ENCODE data around the gene RNU11. TPM values are rescaled to one million over a fixed set of nuclear protein-coding genes. Genes with fewer than 3 reads are reported as not detected.
"Not testable (repeated sequence)": the region's sequence is repeated elsewhere in the genome, so short reads cannot be mapped to it uniquely, and the experiment has no call there.

The RNU11 gene
- total RNA-seq, 1 donor from 2014 or later: not detected

DNA sequence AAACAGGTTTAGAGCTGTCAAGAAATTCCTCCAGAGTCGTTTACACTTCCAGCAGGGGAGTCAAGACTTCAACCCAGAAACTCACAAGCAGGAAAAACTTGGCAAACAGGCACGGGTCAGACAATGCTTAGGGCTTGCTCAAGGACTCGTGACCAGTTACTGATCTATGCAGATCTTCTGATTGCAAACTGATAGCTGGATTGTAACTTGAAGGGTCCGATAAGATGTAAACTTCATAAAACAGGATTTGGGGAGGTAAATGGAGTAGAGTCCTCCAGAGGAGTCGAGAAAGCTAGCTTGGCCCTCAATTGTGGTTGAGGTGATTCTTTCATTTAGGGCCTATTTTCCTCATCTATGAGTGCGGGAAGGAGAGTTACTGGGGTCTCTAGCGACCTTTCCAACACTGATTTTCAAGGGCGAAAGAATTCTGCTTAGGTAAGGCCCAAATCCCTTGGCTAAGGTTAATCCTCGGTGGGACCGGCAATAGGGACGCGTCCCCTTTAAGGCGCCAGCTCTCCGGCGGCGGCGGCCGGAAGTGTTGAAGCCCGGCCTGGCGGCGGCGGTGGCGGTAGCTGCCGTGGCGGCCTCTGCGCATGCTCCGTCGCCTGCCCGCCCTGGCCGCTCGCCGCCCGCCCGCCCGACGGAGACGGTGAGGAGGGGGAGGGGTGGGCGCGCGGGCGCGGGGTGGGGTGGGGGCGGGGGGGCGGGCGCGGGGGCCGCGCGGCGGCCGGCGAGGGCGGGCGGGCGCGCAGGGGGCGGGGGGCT lies 20.0 kb downstream of the RNU11 start, which contains the start of gene GMEB1:
Gene GMEB1 (plus strand): TSS at position 594 of the 765 bp plus-strand sequence. CDS start 14,829 bp downstream, outside the sequence.
- Mint-ChIP-seq H3K4me1 (ENCODE audit: low read depth) (peaks cover 11% of the 10 kb centered on the region), H3K36me3 (ENCODE audit: low read depth) (peaks cover 3% of the 10 kb centered on the region), H3K9me3 (no peaks in the 10 kb centered on the region), H3K27me3 (ENCODE audit: insufficient read depth) (no peaks in the 10 kb centered on the region), H3K4me3 (peak within 1 kb of the TSS; percentile 90), H3K27ac (peak within 1 kb of the TSS; percentile 98)
- peak; percentile 87 for DNase-seq (ENCODE audit: low spot score)
- intact Hi-C loops (cut with micrococcal nuclease): loop anchor here (1.0 to 5.0 kb wide), 6 partner anchors 20 to 512 kb away; partner anchors contain the start of genes RNU11, SRSF4, TAF12 and YTHDF2

- H3K27me3 Mint-ChIP-seq (ENCODE audit: insufficient read depth): no peaks in the 10 kb centered on the region
- intact Hi-C loops (cut with micrococcal nuclease): loop anchor here (1.0 to 5.0 kb wide), 6 partner anchors 21 to 512 kb away; partner anchors contain the start of genes RNU11, SRSF4, TAF12 and YTHDF2
Observed at GRCh38 chr1:28668956-28669723, 20.7 kb downstream of the RNU11 start.

GRCh38 chr1:28671254-28671780 lies 22.9 kb downstream of the RNU11 start:
- Mint-ChIP-seq H3K9me3 (no peaks in the 10 kb centered on the region), H3K36me3 (ENCODE audit: low read depth) (peaks cover 7% of the 10 kb centered on the region), H3K4me3 (no peak overlapping the region), H3K4me1 (ENCODE audit: low read depth) (peaks cover 6% of the 10 kb centered on the region), H3K27ac (no peak overlapping the region), H3K27me3 (ENCODE audit: insufficient read depth) (no peaks in the 10 kb centered on the region)
- intact Hi-C loops (cut with micrococcal nuclease): no loop called here
- DNase-seq (ENCODE audit: low spot score): no peak

More at GRCh38 chr1:28668956-28669723, 20.7 kb downstream of the RNU11 start:
- Mint-ChIP-seq H3K36me3 (ENCODE audit: low read depth) (peaks cover 3% of the 10 kb centered on the region), H3K9me3 (no peaks in the 10 kb centered on the region), H3K27ac (peak overlapping the region; percentile 98), H3K4me1 (ENCODE audit: low read depth) (peaks cover 11% of the 10 kb centered on the region), H3K4me3 (peak overlapping the region; percentile 90)
- DNase-seq (ENCODE audit: low spot score): peak; percentile 22

DNA sequence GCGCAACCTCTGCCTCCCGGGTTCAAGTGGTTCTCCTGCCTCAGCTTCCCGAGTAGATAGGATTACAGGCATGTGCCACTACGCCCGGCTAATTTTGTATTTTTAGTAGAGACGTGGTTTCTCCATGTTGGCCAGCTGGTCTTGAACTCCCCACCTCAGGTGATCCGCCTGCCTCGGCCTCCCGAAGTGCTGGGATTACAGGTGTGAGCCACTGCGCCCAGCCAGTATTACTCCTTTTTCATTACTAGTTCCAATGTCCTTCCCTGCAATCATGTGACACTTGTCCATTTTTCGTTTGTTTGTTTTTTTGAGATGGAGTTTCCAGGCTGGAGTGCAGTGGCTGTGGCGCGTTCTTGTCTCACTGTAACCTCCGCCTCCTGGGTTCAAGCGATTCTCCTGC lies 24.6 kb downstream of the RNU11 start:
- H3K4me3 Mint-ChIP-seq; H3K9me3 Mint-ChIP-seq; intact Hi-C loops (cut with micrococcal nuclease); H3K36me3 Mint-ChIP-seq (ENCODE audit: low read depth); H3K27me3 Mint-ChIP-seq (ENCODE audit: insufficient read depth); DNase-seq (ENCODE audit: low spot score); H3K4me1 Mint-ChIP-seq (ENCODE audit: low read depth); H3K27ac Mint-ChIP-seq: not testable (repeated sequence)

DNA sequence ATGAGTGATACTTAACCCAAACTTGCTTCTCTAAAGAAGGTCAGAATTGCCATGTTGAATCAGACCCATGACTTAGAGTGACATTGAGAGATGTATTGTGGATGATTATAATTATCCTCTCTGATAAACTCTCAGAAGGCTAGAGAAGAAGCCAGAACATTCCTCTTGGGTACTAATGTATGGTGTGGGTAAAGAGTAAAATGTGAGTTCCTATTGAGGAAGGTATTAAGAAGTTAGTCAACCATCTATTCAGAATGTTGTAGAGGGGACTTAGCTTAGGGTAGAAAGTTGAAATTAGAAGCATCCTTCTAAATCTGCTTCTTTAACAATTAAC lies 27.5 kb downstream of the RNU11 start:
- intact Hi-C loops (cut with micrococcal nuclease): no loop called here
- Mint-ChIP-seq H3K4me3 (no peak overlapping the region), H3K36me3 (ENCODE audit: low read depth) (peaks cover 7% of the 10 kb centered on the region), H3K27me3 (ENCODE audit: insufficient read depth) (peaks cover 3% of the 10 kb centered on the region), H3K27ac (no peak overlapping the region), H3K9me3 (no peaks in the 10 kb centered on the region), H3K4me1 (ENCODE audit: low read depth) (no peaks in the 10 kb centered on the region)
- no peak for DNase-seq (ENCODE audit: low spot score)

DNA sequence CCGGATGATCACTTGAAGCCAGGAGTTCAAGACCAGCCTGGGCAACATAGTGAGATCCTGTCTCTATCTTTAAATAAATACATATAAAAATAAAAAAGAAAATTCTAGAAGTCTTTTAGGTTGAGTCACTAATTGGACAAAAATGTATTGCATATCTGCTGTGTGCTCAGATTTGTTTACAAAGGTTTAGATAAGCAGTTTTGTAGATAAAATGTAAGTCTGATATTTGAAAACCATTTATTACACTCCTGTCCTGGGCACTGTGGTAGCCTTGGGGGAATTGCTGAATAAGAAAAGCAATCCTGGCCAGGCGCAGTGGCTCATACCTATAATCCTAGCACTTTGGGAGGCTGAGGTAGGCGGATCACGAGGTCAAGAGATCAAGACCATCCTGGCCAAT lies 31.8 kb downstream of the RNU11 start:
- Mint-ChIP-seq H3K4me1 (ENCODE audit: low read depth) (no peaks in the 10 kb centered on the region), H3K27ac (no peak overlapping the region), H3K36me3 (ENCODE audit: low read depth) (peaks cover 22% of the 10 kb centered on the region), H3K4me3 (no peak overlapping the region), H3K27me3 (ENCODE audit: insufficient read depth) (peaks cover 3% of the 10 kb centered on the region), H3K9me3 (no peaks in the 10 kb centered on the region)
- no peak for DNase-seq (ENCODE audit: low spot score)
- intact Hi-C loops (cut with micrococcal nuclease): no loop called here

GRCh38 chr1:28682840-28683239 lies 34.4 kb downstream of the RNU11 start:
- Mint-ChIP-seq H3K27ac (no peak overlapping the region), H3K9me3 (no peaks in the 10 kb centered on the region), H3K27me3 (ENCODE audit: insufficient read depth) (peaks cover 3% of the 10 kb centered on the region), H3K36me3 (ENCODE audit: low read depth) (peaks cover 27% of the 10 kb centered on the region), H3K4me1 (ENCODE audit: low read depth) (no peaks in the 10 kb centered on the region), H3K4me3 (no peak overlapping the region)
- DNase-seq (ENCODE audit: low spot score): no peak
- intact Hi-C loops (cut with micrococcal nuclease): no loop called here

DNA sequence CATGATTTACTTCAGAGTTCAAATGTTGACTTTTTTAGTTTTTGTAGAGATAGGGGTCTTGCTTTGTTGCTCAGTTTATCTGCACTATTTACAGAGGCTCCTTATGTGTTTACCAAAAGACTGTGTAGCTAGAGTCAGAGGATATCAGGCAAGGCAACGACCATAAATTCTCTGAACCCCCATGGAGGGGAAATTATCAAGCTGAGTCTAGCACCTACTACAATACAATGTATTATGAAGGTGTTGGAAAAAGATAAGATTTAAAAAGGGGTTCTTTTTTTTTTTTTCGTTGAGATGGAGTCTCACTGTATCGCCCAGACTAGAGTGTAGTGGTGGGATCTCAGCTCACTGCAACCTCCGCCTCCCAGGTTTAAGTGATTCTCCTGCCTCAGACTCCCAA lies 36.5 kb downstream of the RNU11 start:
- Mint-ChIP-seq H3K9me3 (no peaks in the 10 kb centered on the region), H3K27me3 (ENCODE audit: insufficient read depth) (no peaks in the 10 kb centered on the region), H3K4me1 (ENCODE audit: low read depth) (no peaks in the 10 kb centered on the region), H3K27ac (no peak overlapping the region), H3K36me3 (ENCODE audit: low read depth) (peaks cover 27% of the 10 kb centered on the region), H3K4me3 (no peak overlapping the region)
- DNase-seq (ENCODE audit: low spot score): no peak
- intact Hi-C loops (cut with micrococcal nuclease): no loop called here

- intact Hi-C loops (cut with micrococcal nuclease); H3K27me3 Mint-ChIP-seq (ENCODE audit: insufficient read depth): not testable (repeated sequence)
Observed at GRCh38 chr1:28691627-28692026, 43.2 kb downstream of the RNU11 start.

More at GRCh38 chr1:28691627-28692026, 43.2 kb downstream of the RNU11 start:
- H3K4me3 Mint-ChIP-seq; H3K27ac Mint-ChIP-seq; H3K9me3 Mint-ChIP-seq; H3K4me1 Mint-ChIP-seq (ENCODE audit: low read depth); DNase-seq (ENCODE audit: low spot score): not testable (repeated sequence)
- H3K36me3 Mint-ChIP-seq (ENCODE audit: low read depth): peaks cover 34% of the 10 kb centered on the region

Other genes starting within 250 kb of the RNU11 start
- 130 and 135 TPM in 2 replicates for gene RCC1, start 142.6 kb upstream of the RNU11 start, total RNA-seq
- 40.2 and 41.0 TPM in 2 replicates for gene TRNAU1AP, start 95.5 kb upstream of the RNU11 start, total RNA-seq
- gene RAB42, start 56.3 kb upstream of the RNU11 start, total RNA-seq: 0.27 TPM in 1 of 2 replicates, not detected in the other
- gene TAF12, start 5.5 kb upstream of the RNU11 start, total RNA-seq: 32.8 and 33.9 TPM in 2 replicates
- gene GMEB1, start 20.2 kb downstream of the RNU11 start, total RNA-seq: 27.2 and 30.3 TPM in 2 replicates
- 91.7 and 94.9 TPM in 2 replicates for gene YTHDF2, start 88.3 kb downstream of the RNU11 start, total RNA-seq
- 0.05 TPM in 1 of 2 replicates, not detected in the other for gene OPRD1, start 163.6 kb downstream of the RNU11 start, total RNA-seq